Measurements from ENCODE around the gene PPFIBP1.

DNA sequence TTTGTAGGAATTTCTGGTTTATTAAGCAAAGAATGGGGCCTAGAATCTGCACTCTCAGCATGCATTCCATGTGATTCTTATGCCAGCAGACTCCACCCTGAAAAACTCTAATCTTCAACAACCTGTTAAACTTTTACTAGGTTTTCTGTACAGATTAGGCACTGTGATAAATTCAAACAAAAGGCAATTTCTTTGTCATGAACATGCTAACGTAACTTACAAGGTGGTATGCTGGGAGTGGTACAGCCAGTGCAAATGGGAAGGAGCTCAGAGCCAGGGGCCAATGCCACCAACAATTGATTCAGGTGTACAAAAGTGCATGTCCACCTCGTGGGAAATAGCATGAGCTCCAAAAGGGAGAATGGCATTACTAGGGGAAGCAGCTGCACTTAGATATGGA is 83.0 kb downstream of the PPFIBP1 start:
- TF ChIP-seq ZNF274 (IDR thresholded peaks at IDR 0.05; ENCODE audit: borderline replicate concordance, low read depth, low read length) (no peak), MAFK (IDR thresholded peaks at IDR 0.05; ENCODE audit: low read length) (no peak), NR2C2 (CRISPR knock-in tag; IDR thresholded peaks at IDR 0.05) (no peak), NR2C2 (tag; IDR thresholded peaks at IDR 0.05) (no peak), ETV1 (tag; conservative IDR thresholded peaks at IDR 0.05; ENCODE audit: low read depth) (no peak), ZNF699 (CRISPR knock-in tag; IDR thresholded peaks at IDR 0.05; ENCODE audit: insufficient replicate concordance) (no peak)
- TF ChIP-seq, protein P1, sequence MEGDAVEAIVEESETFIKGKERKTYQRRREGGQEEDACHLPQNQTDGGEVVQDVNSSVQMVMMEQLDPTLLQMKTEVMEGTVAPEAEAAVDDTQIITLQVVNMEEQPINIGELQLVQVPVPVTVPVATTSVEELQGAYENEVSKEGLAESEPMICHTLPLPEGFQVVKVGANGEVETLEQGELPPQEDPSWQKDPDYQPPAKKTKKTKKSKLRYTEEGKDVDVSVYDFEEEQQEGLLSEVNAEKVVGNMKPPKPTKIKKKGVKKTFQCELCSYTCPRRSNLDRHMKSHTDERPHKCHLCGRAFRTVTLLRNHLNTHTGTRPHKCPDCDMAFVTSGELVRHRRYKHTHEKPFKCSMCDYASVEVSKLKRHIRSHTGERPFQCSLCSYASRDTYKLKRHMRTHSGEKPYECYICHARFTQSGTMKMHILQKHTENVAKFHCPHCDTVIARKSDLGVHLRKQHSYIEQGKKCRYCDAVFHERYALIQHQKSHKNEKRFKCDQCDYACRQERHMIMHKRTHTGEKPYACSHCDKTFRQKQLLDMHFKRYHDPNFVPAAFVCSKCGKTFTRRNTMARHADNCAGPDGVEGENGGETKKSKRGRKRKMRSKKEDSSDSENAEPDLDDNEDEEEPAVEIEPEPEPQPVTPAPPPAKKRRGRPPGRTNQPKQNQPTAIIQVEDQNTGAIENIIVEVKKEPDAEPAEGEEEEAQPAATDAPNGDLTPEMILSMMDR (IDR thresholded peaks at IDR 0.05 in 2 of 3, conservative IDR thresholded peaks at IDR 0.05 in 1 of 3; ENCODE audit: insufficient read depth in 2 of 3, low read depth in 1 of 3, low read length in 3 of 3) = no peak

Data from K562 (cell line).